Ectodermal cell (in vitro differentiated cells): ENCODE data around the gene ADH1A.
"Not testable (repeated sequence)": the region's sequence is repeated elsewhere in the genome, so short reads cannot be mapped to it uniquely, and the experiment has no call there.

Experiments used
- H3K27ac ChIP-seq: 2 replicates; pipeline ENCODE4 v1.7.0; 2013; ENCODE audit warnings: mild to moderate bottlenecking, low read depth, low read length; ENCODE audit not compliant: insufficient read depth, poor library complexity, severe bottlenecking
- H3K27me3 ChIP-seq: 2 replicates; pipeline ENCODE4 v1.7.0; 2013; ENCODE audit warnings: mild to moderate bottlenecking, low read length; ENCODE audit not compliant: insufficient read depth, control insufficient read depth, poor library complexity, severe bottlenecking
- H3K36me3 ChIP-seq: one replicate; pipeline ENCODE4 v1.7.0; 2013; ENCODE audit warnings: low read length; ENCODE audit not compliant: control insufficient read depth, insufficient read depth
- H3K4me1 ChIP-seq: one replicate; pipeline ENCODE4 v1.7.0; 2013; ENCODE audit warnings: low read length; ENCODE audit not compliant: control insufficient read depth, insufficient read depth
- H3K4me3 ChIP-seq: 2 replicates; pipeline ENCODE4 v1.7.0; 2013; ENCODE audit warnings: low read depth, low read length, control low read depth; ENCODE audit not compliant: insufficient read depth
- H3K9me3 ChIP-seq: 2 replicates; pipeline ENCODE4 v1.7.0; 2013; ENCODE audit warnings: mild to moderate bottlenecking, low read length, moderate library complexity; ENCODE audit not compliant: control insufficient read depth
- WGBS, 2 experiments: methylation state at CpG; one replicate each; pipeline ENCODE4 v1.1.7; 2013; ENCODE audit warnings: missing lambda C conversion rate in 2 of 2; 5-methylcytosine and 5-hydroxymethylcytosine counted together

ADH1A gene

GRCh38 chr4:99233397-99233796 lies 57.4 kb downstream of the ADH1A start:
- 83 to 85% methylated on average over 1 of the region's 2 CpGs for WGBS, 2 experiments
- H3K36me3 ChIP-seq, H3K27me3 ChIP-seq, H3K4me3 ChIP-seq, H3K27ac ChIP-seq, H3K9me3 ChIP-seq, H3K4me1 ChIP-seq: not testable (repeated sequence)

- not testable (repeated sequence) for H3K4me1 ChIP-seq, H3K4me3 ChIP-seq, H3K9me3 ChIP-seq, H3K27ac ChIP-seq, H3K36me3 ChIP-seq, H3K27me3 ChIP-seq
- WGBS, 2 experiments, result 90 to 96% methylated on average over 1 of the region's 1 CpG
These were observed 62.1 kb downstream of the ADH1A start for GRCh38 chr4:99228706-99229105.

GRCh38 chr4:99227646-99228045 lies 63.1 kb downstream of the ADH1A start:
- WGBS, 2 experiments, result 87 to 91% methylated on average over 4 of the region's 4 CpGs
- H3K4me3 ChIP-seq, H3K27me3 ChIP-seq, H3K9me3 ChIP-seq, H3K4me1 ChIP-seq, H3K36me3 ChIP-seq, H3K27ac ChIP-seq: not testable (repeated sequence)
